Measurements from ENCODE around the gene GLRA1.
"Not testable (repeated sequence)": the region's sequence is repeated elsewhere in the genome, so short reads cannot be mapped to it uniquely, and the experiment has no call there.

The GLRA1 gene

GRCh38 chr5:151815051-151815450, 109.6 kb downstream of the GLRA1 start:
- no peak for DNase-seq (ENCODE audit: low read depth in 2 of 2)

GRCh38 chr5:151812757-151813309, 111.8 kb downstream of the GLRA1 start:
- no peak for DNase-seq (ENCODE audit: low read depth in 2 of 2)

GRCh38 chr5:151811593-151812321, 112.9 kb downstream of the GLRA1 start:
- DNase-seq (ENCODE audit: low read depth in 2 of 2), result no peak

GRCh38 chr5:151810897-151811296, 113.8 kb downstream of the GLRA1 start:
- DNase-seq (ENCODE audit: low read depth in 2 of 2), result no peak

- DNase-seq (ENCODE audit: low read depth in 2 of 2), result no peak
Measured at GRCh38 chr5:151810449-151810848, 114.2 kb downstream of the GLRA1 start.

GRCh38 chr5:151808451-151809169, 116.0 kb downstream of the GLRA1 start:
- DNase-seq (ENCODE audit: low read depth in 2 of 2), result no peak

- no peak for DNase-seq (ENCODE audit: low read depth in 2 of 2)
Measured at GRCh38 chr5:151805414-151806223, 119.0 kb downstream of the GLRA1 start.

- DNase-seq (ENCODE audit: low read depth in 2 of 2), result no peak
Measured at GRCh38 chr5:151800532-151800931, 124.1 kb downstream of the GLRA1 start.

- peak in 1 of 2 donors; percentile 7 for DNase-seq (ENCODE audit: low read depth in 2 of 2)
Measured at GRCh38 chr5:151799407-151799806, 125.2 kb downstream of the GLRA1 start.

- no peak for DNase-seq (ENCODE audit: low read depth in 2 of 2)
Measured at GRCh38 chr5:151798674-151799073, 126.0 kb downstream of the GLRA1 start.

- no peak for DNase-seq (ENCODE audit: low read depth in 2 of 2)
Measured at GRCh38 chr5:151795426-151795825, 129.2 kb downstream of the GLRA1 start.

GRCh38 chr5:151793358-151793757, 131.3 kb downstream of the GLRA1 start:
- DNase-seq (ENCODE audit: low read depth in 2 of 2), result no peak

GRCh38 chr5:151787817-151788216, 136.8 kb downstream of the GLRA1 start:
- no peak for DNase-seq (ENCODE audit: low read depth in 2 of 2)

GRCh38 chr5:151786468-151786867, 138.2 kb downstream of the GLRA1 start:
- no peak for DNase-seq (ENCODE audit: low read depth in 2 of 2)

- DNase-seq (ENCODE audit: low read depth in 2 of 2), result no peak
Measured at GRCh38 chr5:151784141-151784540, 140.5 kb downstream of the GLRA1 start.

GRCh38 chr5:151783664-151784063, 141.0 kb downstream of the GLRA1 start:
- not testable (repeated sequence) for DNase-seq (ENCODE audit: low read depth in 2 of 2)

- no peak for DNase-seq (ENCODE audit: low read depth in 2 of 2)
Measured at GRCh38 chr5:151781201-151781600, 143.4 kb downstream of the GLRA1 start.

GRCh38 chr5:151780348-151780747, 144.3 kb downstream of the GLRA1 start:
- DNase-seq (ENCODE audit: low read depth in 2 of 2), result no peak

- DNase-seq (ENCODE audit: low read depth in 2 of 2), result no peak
Measured at GRCh38 chr5:151779531-151780125, 145.0 kb downstream of the GLRA1 start.

- no peak for DNase-seq (ENCODE audit: low read depth in 2 of 2)
Measured at GRCh38 chr5:151775025-151775606, 149.5 kb downstream of the GLRA1 start.

- DNase-seq (ENCODE audit: low read depth in 2 of 2), result no peak
Measured at GRCh38 chr5:151773951-151774350, 150.7 kb downstream of the GLRA1 start.
